22Rv1 (cell line): ENCODE data around the gene ADH7.

Experiments
- ZFX ChIP-seq: fragments of 450-650 bp; IDR thresholded peaks from 2 replicates; pipeline ENCODE4 v1.6.1; 2017; ENCODE audit warnings: antibody characterized with exemption, borderline replicate concordance
- TF ChIP-seq, protein P1 (sequence below): fragments of 450-650 bp; IDR thresholded peaks from 2 replicates; pipeline ENCODE4 v1.5.1; 2017; ENCODE audit warnings: mild to moderate bottlenecking

DNA sequence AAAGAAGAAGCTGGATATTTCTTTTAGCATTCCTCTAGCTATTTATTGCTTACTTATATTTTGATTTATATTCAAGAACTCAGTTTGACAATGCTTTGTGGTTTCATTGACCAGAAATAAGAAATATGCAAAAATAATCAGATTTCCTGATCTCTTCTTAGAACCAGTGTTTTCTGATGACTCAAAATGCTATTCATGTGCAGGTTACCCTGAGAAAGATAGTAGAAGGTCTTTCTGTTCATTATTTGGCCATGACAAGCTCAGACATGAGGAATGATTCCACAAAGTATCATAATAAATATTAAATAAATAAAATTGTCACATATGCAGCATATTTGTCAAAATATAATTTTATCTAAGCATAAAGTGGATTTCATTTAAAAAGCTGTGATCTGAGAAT is 24.1 kb downstream of the ADH7 start:
- TF ChIP-seq, protein P1, sequence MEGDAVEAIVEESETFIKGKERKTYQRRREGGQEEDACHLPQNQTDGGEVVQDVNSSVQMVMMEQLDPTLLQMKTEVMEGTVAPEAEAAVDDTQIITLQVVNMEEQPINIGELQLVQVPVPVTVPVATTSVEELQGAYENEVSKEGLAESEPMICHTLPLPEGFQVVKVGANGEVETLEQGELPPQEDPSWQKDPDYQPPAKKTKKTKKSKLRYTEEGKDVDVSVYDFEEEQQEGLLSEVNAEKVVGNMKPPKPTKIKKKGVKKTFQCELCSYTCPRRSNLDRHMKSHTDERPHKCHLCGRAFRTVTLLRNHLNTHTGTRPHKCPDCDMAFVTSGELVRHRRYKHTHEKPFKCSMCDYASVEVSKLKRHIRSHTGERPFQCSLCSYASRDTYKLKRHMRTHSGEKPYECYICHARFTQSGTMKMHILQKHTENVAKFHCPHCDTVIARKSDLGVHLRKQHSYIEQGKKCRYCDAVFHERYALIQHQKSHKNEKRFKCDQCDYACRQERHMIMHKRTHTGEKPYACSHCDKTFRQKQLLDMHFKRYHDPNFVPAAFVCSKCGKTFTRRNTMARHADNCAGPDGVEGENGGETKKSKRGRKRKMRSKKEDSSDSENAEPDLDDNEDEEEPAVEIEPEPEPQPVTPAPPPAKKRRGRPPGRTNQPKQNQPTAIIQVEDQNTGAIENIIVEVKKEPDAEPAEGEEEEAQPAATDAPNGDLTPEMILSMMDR, result no peak
- no peak for TF ChIP-seq ZFX
